Measurements from ENCODE around the gene F2RL2.

- TF ChIP-seq, protein P1, sequence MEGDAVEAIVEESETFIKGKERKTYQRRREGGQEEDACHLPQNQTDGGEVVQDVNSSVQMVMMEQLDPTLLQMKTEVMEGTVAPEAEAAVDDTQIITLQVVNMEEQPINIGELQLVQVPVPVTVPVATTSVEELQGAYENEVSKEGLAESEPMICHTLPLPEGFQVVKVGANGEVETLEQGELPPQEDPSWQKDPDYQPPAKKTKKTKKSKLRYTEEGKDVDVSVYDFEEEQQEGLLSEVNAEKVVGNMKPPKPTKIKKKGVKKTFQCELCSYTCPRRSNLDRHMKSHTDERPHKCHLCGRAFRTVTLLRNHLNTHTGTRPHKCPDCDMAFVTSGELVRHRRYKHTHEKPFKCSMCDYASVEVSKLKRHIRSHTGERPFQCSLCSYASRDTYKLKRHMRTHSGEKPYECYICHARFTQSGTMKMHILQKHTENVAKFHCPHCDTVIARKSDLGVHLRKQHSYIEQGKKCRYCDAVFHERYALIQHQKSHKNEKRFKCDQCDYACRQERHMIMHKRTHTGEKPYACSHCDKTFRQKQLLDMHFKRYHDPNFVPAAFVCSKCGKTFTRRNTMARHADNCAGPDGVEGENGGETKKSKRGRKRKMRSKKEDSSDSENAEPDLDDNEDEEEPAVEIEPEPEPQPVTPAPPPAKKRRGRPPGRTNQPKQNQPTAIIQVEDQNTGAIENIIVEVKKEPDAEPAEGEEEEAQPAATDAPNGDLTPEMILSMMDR (IDR thresholded peaks at IDR 0.05; ENCODE audit: insufficient read depth, low read depth, low read length), result no peak
- no peak for TF ChIP-seq EZH2 (IDR thresholded peaks at IDR 0.05; ENCODE audit: insufficient read depth, low read length)
Observed at GRCh38 chr5:76608833-76609232, 14.4 kb downstream of the F2RL2 start.
